MCF 10A (cell line): ENCODE data around the gene ARHGAP28. TPM values are rescaled to one million over a fixed set of nuclear protein-coding genes. Genes with fewer than 3 reads are reported as not detected.

ENCODE experiments used
- BruUV-seq: library from RNA; stranded (reverse); fragments of 400-500 nt; replicated peaks from 2 replicates; lab custom pipeline; 2021; lab: Mats Ljungman, UMichigan
- CTCF ChIA-PET: fragments of 300-600 bp; sonication (Branson Sonifier 250); formaldehyde crosslinking; extraction: SDS; loops from one replicate; lab custom pipeline; 2021; ENCODE audit warnings: antibody characterized with exemption, inconsistent platforms; lab: Yijun Ruan, JAX
- POLR2A ChIA-PET: fragments of 300-600, 350-650 bp; sonication (Branson Sonifier 250); formaldehyde crosslinking; extraction: SDS; loops from one replicate; lab custom pipeline; 2020; ENCODE audit warnings: antibody characterized with exemption, inconsistent platforms; lab: Yijun Ruan, JAX
- DNase-seq: peaks from one replicate; pipeline ENCODE4 v3.0.0-alpha.2; 2018; ENCODE audit not compliant: unreplicated experiment
- H3K27ac Mint-ChIP-seq: one replicate; pipeline ENCODE4 v1.8.0; 2022; ENCODE audit warnings: mild to moderate bottlenecking, low read depth, mixed read lengths; ENCODE audit not compliant: unreplicated experiment
- H3K27me3 Mint-ChIP-seq: one replicate; pipeline ENCODE4 v1.8.0; 2022; ENCODE audit warnings: mixed read lengths; ENCODE audit not compliant: insufficient read depth, unreplicated experiment
- H3K36me3 Mint-ChIP-seq: one replicate; pipeline ENCODE4 v1.8.0; 2022; ENCODE audit warnings: mild to moderate bottlenecking, moderate library complexity, mixed read lengths; ENCODE audit not compliant: insufficient read depth, unreplicated experiment
- H3K4me1 Mint-ChIP-seq: one replicate; pipeline ENCODE4 v1.8.0; 2022; ENCODE audit warnings: mixed read lengths; ENCODE audit not compliant: insufficient read depth, unreplicated experiment
- H3K4me3 Mint-ChIP-seq: one replicate; pipeline ENCODE4 v1.8.0; 2022; ENCODE audit warnings: mild to moderate bottlenecking, moderate library complexity, mixed read lengths; ENCODE audit not compliant: unreplicated experiment
- H3K9me3 Mint-ChIP-seq: one replicate; pipeline ENCODE4 v1.8.0; 2022; ENCODE audit warnings: mixed read lengths; ENCODE audit not compliant: unreplicated experiment
- CTCF ChIP-seq: fragments of 200-600 bp; IDR thresholded peaks from one replicate; pipeline ENCODE4 v1.8.0; 2022; ENCODE audit warnings: antibody characterized with exemption, mild to moderate bottlenecking; ENCODE audit not compliant: unreplicated experiment
- intact Hi-C: fragments of 100-400 bp; cut with micrococcal nuclease; formaldehyde crosslinking; loops from 2 replicates; pipeline ENCODE4 v1.14.1; 2022
- total RNA-seq: library from RNA; stranded (reverse); gene quantifications from 2 replicates; pipeline ENCODE4 v1.2.3, GENCODE V29; 2022

Gene ARHGAP28
- total RNA-seq, 1 experiment from 2014 or later, result 3.0 TPM

DNA sequence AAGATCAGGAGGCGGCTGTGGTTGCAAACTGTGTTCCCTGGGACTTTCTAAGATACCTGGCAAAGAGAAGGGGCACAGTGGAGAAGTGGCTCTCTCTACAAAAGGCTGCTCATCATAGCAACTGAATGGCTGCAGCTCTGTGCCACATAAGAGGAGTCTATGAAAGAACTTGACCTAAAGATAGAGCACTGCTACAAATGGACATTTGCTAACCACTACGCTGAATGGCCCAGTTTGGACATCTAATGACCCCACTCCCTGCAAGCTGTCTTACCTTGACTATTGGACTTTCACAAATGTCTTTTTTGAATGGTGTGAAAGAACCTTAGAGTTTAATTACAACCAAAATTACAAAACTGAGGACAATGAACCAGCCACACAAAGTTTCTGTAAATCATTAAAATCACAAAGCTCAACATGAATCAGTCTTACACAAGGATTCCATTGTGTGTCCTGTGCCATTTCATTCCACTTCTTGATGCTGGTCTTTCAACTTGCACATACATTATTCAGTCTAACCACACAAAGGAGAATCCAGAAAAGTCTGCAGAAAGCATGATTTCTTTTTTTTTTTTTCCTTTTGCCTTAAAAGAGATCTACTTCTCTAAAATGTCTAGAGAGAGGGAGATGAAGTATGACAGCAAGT lies 234.1 kb downstream of the ARHGAP28 start:
- Mint-ChIP-seq H3K27me3 (no peaks in the 10 kb centered on the region), H3K36me3 (peaks cover 7% of the 10 kb centered on the region), H3K4me3 (no peak overlapping the region), H3K27ac (no peak overlapping the region), H3K9me3 (no peaks in the 10 kb centered on the region), H3K4me1 (peaks cover 24% of the 10 kb centered on the region)
- DNase-seq, result no peak
- no TSS peak for BruUV-seq
- no peak for TF ChIP-seq CTCF
- ChIA-PET POLR2A (interaction anchor here (0.9 to 1.5 kb wide), 2 partner anchors 9 to 23 kb away, joined by 3 to 4 read pairs; no protein-coding TSS in a partner anchor), CTCF (interaction anchor here (0.9 kb wide), 1 partner anchor 58 kb away, joined by 4 read pairs; no protein-coding TSS in a partner anchor)
- intact Hi-C loops, result no loop called here
